Activated CD8-positive, alpha-beta memory T cell treated with anti-CD3 and anti-CD28 coated beads, Interleukin-2, amount 50 U/mL, for 24 hours (primary cell): ENCODE data around the gene SLC5A2.

ENCODE experiments used
- DNase-seq: peaks from one replicate; pipeline ENCODE4 v3.0.0-alpha.2; 2020; ENCODE audit errors: extremely low read depth

Gene SLC5A2

DNA sequence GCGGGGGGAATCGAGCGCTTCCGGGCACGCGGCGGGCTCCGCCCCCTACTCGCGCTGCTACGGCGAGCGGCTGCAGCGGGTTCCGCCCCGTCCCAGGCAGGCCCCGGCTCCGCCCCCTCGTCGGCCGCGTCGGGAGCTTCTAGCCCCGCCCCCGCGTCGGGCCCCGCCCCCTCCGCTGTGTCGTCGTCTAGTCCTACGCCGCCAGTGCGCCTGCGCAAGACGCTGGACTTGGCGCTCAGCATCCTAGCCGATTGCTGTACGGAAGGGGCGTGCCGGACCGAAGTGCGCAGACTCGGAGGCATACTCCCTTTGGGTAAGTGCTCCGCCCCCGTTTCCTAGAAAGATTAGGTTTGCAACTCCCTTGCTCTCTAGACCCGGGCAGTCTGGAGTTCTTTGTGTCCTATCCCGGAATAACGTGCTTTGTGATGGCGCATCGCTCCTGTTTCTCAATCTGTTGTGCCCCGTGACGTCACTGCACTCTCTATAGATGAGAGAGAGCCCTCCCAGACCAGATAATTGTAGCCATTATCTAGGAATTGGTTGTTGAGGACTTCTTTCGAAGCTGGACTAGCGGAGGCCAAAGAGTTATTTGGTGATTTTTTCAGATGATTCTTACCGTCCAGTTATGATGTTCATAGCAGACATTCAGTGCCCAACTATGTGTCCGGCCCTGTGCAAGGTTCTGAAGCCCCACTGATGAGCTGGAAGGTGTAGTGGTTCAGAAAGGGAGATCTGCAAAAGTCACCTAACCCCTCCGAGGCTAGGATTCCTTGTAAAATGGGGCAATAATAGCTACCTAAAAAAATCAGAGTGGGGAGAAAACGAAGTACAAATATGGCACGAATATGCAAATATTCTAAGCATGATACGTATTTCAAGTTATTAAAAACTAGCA is 23.0 kb upstream of the SLC5A2 start:
- peak; percentile 100 for DNase-seq

DNA sequence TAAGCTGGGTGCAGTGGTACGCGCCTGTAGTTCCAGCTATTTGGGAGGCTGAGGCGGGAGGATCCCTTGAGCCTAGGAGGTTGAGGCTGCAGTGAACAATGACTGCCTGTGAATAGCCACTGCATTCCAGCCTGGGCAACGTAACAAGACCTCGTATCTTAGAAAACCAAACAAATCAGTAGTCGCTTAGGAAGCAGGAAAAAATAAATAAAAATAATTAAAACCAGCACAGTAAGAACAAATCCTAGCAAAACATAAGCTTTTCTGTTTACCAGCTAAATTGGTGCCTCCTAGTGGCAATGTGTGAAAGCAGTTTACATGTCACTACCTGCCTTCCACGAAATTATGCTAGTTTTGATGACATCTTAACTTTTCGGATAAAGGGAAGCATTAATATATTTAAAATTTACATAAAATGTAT is 22.3 kb upstream of the SLC5A2 start:
- DNase-seq, result no peak

DNA sequence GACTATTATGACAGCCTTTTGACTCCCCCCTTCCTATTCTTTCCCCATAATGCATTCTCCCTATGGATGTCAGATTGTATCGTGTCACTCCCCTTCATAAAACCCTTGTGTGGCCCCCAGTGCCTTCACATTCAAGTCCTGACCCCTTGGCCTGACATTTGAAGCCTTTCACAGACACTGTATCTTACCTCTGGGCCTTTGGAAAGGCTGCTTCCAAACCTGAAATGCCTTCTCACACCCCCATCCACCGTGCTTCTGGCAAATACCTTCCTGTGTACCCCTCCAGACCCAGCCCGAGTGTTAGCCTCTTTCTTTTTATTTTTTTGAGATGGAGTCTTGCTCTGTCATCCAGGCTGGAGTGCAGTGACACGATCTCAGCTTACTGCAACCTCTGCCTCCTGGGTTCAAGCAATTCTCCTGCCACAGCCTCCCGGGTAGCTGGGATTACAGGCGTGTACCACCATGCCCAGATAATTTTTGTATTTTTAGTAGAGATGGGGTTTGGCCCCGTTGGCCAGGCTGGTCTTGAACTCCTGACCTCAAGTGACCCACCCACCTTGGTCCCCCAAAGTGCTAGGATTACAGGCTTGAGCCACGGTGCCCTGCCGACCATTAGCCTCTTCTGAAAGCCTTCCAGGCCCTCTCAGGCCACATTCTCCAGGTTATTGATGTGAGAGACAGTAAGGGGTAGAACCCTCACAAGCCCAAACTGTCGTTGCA is 21.6 kb upstream of the SLC5A2 start:
- no peak for DNase-seq

DNA sequence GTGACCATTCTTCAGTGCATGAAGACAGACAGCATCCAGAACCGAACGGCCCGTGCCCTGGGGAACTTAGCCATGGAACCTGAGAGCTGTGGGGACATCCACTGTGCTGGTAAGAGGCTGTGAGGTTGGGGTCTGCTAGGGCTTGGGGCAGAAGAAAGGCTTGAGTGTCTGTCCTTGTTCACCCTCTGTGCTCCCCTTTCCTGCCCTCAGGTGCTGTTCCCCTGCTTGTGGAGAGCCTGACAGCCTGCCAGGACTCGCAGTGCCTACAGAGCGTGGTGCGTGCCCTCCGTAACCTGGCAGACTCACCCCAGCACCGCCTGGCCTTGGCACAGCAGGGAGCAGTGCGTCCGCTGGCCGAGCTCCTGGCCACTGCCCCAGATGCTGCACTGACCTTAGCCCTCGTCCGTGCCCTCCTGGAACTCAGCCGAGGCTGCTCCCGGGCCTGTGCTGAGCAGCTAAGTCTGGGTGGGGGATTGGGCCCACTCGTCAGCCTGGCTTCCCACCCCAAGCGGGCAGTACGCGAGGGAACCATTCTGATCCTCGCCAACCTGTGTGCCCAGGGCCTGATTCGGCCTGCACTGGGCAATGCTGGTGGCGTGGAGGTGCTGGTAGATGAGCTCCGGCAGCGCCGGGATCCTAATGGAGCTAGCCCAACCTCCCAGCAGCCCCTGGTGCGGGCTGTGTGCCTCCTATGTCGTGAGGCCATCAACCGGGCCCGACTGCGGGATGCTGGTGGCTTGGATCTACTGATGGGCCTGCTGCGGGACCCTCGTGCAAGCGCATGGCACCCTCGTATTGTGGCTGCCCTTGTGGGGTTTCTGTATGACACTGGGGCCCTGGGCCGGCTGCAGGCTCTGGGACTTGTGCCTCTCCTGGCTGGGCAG is 20.8 kb upstream of the SLC5A2 start:
- no peak for DNase-seq

DNA sequence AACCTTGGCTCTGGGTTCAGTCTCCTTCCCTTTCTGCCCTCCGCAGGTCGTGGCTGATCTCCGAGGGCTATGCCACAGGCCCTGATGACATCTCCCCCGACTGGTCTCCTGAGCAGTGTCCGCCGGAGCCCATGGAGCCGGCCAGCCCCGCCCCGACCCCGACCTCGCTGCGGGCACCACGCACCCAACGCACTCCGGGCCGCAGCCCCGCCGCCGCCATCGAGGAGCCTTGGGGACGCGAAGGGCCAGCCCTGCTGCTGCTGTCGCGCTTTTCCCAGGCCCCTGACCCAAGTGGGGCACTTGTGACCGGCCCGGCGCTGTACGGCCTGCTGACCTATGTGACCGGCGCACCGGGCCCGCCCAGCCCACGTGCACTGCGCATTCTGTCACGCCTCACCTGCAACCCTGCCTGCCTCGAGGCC is 18.6 kb upstream of the SLC5A2 start:
- no peak for DNase-seq

DNA sequence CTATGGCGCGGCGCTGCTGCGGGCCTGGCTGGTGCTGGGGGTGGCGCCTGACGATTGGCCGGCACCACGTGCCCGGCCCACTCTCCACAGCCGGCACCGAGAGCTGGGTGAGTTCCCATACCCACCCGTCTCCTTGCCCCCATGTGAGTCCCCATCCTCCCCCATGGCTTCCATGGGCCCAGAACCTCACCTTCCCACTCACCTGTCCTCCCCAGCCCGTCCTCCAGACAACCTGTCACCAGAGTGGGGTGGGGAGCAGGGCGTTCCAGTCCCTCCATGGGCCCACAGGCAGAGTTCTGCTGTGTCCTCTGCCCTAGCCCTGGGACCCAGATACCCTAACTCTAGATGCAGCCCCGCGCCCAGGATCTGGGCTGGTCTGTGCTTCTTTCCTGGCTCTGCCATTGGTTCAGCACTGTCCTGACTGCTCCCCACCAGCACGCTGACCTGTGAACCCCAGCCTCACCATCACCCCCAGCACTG is 18.1 kb upstream of the SLC5A2 start:
- no peak for DNase-seq

DNA sequence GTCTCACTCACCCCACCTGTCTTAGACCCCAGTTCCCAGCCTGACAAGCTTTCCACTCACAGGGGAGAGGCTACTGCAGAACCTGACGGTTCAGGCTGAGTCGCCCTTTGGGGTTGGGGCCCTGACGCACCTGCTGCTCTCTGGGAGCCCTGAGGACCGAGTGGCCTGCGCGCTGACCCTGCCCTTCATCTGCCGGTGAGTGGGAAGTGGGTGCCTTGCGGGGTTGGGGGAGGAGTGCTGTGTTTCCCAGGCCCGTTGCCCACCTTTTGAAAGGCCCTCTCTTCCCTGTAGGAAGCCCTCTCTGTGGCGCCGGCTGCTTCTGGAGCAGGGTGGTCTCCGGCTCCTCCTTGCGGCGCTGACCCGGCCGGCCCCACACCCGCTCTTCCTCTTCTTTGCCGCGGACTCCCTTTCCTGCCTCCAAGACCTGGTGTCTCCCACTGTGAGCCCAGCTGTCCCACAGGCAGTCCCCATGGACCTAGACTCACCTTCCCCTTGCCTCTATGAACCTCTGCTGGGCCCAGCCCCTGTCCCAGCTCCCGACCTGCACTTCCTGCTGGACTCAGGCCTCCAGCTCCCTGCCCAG is 17.0 kb upstream of the SLC5A2 start:
- DNase-seq, result no peak

DNA sequence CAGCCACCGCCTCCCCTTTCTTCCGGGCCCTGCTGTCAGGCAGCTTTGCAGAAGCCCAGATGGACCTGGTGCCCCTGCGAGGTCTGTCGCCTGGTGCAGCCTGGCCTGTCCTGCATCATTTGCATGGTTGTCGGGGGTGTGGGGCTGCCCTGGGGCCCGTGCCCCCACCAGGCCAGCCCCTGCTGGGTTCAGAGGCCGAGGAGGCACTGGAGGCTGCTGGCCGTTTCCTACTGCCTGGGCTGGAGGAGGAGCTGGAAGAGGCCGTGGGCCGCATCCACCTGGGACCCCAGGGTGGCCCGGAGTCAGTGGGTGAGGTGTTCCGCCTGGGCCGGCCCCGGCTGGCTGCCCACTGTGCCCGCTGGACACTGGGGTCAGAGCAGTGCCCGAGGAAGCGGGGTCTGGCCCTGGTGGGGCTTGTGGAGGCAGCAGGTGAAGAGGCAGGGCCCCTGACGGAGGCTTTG is 16.5 kb upstream of the SLC5A2 start:
- no peak for DNase-seq

DNA sequence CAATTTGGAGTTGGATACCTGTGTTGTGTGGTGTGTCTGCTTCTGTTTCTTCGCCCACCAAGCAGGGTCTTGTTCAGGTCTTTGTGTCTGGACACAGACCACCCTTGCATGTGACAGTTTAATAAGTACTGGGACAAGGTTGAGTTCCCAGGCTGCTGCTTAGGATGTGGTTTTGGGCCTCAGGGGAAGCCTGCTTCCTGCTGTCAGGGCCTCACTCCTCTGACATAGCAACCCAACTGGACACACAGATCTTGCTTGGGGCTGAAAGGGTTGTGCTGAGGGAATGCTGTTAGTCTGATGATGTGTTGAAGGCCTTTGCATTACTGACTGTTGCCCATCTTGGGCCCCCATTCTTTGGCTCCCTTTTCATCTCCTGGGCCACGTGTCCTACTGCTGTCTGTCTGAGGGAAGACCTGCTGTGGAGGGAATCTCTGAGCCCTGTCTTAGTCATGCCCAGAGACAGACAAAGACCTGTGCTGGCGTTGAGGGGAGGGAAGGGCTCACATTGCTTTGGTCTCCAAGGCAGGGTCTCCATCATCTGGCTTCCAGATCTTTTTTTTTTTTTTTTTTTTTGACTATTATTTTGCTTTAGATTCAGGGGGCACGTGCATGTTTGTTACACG is 15.7 kb upstream of the SLC5A2 start:
- DNase-seq, result no peak

DNA sequence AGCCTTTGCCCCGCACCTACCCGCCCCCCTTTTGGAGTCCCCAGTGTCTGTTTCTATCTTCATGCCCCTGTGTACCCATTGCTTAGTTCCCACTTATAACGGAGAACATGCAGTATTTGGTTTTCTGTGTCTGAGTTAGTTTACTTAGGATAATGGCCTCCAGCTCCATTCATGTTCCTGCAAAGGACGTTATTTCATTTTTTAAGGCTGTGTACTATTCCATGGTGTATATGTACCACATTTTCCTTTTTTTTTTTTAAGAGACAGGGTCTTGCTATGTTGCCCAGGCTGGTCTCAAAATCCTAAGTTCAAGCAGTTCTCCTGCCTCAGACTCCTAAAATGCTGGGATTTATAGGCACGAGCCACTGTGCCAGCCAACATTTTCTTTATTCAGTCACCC is 15.1 kb upstream of the SLC5A2 start:
- DNase-seq, result no peak

DNA sequence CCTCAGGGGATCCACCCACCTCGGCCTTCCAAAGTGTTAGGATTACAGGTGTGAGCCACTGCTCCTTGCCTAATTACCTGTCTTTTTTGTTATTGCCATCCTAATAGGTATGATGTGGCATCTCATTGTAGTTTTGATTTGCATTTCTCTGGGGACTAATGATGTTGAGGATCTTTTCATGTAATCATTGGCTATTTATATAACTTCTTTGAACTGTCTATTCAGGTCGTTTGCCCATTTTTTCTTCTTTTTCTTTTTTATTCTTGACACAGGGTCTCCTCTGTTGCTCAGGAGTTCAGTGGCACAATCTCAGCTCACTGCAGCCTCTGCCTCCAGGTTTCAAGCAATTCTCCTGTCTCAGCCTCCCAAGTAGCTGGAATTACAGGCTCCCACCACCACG is 12.3 kb upstream of the SLC5A2 start:
- no peak for DNase-seq

DNA sequence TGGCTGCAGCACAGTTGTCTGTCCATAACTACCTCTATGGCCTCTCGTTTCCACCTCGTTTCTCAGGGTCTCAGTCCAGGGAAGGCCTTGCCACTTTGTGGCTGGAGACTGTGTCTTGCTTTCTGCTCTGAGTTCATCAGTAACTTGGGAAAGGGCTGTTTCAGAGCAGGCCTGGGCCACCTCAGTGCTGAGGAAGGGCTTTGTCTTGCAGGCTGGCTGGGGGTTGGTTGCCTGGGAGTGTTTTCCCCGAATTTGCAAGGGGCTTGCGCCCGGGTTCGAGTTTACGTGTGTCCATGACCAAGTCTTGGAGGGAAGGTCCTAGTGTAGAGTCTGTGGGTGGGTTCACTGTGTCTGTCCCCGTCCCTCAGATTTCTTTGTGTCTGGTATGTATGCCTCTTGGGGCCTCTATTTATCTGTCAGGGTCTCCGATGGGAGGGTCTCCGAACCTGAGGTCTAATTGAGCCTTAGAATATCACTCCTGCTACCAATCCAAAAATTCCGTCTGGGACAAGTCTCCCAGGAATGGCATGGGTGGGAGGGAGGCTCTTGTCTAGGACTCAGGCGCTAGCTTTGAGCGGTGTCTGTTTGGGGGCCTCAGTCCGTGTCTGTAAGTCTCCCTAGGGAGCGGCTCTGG is 11.6 kb upstream of the SLC5A2 start:
- DNase-seq, result no peak

DNA sequence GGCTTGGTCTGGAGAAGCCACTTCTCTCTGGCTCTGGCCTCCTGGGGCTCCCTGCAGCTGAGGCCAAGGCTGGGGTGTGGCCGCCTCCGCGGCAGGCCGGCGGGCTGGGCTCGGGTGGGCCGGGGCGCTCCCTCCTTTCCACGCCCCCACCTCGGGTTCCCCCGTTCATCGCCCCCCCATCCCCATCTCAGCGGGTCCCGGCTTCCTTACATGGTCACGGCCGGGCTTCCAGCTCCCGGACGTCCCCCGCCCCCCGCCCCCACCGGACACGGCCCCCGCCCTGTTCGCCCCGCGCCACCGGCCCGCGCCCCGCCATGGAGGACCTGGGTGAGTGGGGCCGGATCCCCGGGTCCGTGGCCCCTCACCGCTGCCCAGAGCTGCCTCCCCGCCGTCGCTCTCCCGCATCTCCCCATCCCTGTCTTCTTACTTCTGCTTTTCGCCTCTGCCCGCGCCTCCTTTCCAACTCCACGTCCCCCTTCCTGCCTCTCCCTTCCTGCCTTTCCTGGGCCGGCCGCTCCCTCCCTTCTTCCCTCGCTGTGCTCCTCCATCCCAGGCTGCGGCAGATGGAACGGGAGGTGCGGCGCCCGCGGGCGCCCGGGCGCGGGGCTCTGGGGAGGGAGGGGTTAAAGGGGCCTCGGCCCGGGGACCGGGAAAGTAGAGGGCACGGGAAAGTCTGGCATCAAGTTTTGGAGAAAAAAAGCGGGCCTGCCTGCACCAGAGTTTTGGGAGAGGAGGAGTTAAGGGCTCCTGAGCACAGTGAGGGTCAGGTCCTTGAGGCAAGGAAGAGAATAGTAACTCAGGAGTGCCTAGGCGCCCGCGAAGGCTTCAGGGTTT is 10.8 kb upstream of the SLC5A2 start, which contains the start of gene TGFB1I1:
Gene TGFB1I1, plus strand, starts transcription at position 278 of the 834 bp plus-strand sequence. Its CDS starts 37 bp downstream, at position 315.
- DNase-seq, result no peak

DNA sequence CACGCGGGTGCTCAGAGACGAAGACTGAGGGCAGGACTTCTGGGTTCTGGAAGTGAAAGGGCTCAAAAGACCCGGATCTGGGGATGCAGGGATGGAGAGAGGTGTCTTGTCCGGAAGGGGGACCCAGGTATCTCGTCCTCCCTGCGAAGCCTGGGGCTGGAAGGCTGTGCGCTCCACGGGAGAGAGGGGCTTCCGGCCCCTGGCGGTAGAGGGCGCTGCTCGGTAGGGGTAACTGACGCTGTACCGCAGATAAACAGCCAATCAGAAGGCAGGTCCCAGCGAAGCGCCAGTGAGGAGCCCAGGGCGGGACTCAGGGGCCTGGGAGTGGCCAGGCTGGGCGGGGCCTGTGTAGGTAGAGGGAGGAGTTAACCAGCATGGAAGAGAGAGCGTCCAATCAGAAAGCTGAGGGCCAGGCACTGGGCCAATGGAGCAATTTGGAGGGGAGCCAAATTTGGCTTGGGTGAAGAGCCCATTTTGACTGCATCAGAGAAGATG is 10.2 kb upstream of the SLC5A2 start:
- no peak for DNase-seq

DNA sequence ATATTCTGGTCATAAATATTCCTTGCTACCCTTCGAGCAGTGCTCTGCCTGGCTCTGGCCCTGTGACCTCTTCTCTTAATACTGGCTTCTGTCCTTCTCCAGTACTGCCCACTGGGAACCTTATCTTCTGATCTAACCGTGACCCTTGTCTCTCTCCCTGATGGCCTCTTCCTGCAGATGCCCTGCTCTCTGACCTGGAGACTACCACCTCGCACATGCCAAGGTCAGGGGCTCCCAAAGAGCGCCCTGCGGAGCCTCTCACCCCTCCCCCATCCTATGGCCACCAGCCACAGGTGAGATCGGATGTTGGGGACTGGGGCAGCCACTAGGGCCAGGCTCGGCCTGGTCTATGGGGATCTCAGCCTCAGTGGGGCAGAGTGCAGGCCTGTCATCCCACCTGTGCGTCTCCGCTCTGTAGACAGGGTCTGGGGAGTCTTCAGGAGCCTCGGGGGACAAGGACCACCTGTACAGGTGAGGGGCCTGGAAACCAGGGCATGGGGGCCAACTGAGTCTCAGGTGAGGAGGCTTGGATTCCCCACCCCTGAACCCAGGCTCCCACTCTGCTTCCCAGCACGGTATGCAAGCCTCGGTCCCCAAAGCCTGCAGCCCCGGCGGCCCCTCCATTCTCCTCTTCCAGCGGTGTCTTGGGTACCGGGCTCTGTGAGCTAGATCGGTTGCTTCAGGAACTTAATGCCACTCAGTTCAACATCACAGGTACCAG is 9.5 kb upstream of the SLC5A2 start:
- DNase-seq, result no peak

DNA sequence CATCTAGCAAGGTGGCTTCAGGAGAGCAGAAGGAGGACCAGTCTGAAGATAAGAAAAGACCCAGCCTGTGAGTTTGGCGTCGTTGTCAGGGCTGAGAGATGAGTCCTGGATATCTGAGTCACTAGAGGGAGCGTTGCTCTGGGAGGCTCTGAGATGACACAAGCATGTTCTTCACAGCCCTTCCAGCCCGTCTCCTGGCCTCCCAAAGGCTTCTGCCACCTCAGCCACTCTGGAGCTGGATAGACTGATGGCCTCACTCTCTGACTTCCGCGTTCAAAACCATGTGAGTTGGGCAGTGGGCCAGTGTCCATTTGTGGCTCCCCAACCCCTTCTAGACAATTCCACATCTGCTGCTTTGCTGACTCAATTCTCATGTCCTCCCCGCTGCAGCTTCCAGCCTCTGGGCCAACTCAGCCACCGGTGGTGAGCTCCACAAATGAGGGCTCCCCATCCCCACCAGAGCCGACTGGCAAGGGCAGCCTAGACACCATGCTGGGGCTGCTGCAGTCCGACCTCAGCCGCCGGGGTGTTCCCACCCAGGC is 8.7 kb upstream of the SLC5A2 start:
- DNase-seq, result no peak

DNA sequence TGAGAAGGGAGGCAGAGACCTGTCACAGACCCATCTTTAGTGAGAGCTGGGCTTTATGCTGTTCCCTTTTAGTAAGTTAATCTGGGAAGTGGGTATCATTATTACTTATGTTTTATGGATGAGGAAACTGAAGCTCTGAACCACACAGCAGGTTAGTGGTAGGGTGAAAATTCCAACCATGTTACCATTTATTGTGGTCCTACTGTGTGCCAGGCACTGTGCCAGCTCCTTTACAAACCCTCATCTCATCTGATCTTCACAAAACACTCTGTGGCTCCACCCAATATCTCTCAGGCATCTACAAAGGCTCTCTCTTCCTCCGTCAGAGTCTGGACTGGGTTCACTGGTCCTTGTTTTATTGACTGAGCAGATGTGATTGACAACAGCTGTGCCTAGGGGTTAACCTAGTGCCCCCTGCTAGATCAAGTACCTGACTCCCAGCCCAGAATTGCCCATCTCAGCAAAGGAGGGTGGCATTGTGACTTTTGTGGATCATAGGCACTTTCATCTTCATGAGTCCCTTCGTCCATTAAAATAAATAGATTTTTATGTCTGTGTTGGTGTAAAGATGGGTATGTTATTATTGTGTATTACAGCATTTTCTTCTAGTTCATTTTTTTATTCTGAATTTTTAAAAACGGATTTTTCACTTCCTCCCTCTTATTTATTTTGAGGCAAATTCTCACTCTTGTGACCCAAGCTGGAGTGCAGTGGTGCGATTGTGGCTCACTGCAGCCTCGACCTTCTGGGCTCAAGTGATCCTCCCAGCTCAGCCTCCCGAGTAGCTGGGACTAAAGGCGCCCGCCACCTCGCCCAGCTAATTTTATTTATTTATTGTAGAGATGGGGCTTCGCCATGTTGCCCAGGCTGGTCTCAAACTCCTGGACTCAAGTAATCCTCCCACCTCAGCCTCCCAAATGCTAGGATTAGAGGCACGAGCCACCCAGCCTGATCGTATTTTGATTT is 7.9 kb upstream of the SLC5A2 start:
- DNase-seq, result no peak
